ENCODE measurements around the gene PSMA3. TPM values are rescaled to one million over a fixed set of nuclear protein-coding genes. Genes with fewer than 3 reads are reported as not detected.
A peak's percentile ranks its signal among the peaks of the same experiment; 100 is the strongest.

The PSMA3 gene
- total RNA-seq, 1 experiment from 2014 or later = 370 TPM

- DNase-seq (ENCODE audit: low read depth) = no peak
These were observed 54.1 kb downstream of the PSMA3 start, which contains the start of gene ARID4A for GRCh38 chr14:58298477-58299400. ARID4A (plus strand) TSS chr14:58298555; CDS start chr14:58299855, 1,300 bp downstream.

- DNase-seq (ENCODE audit: low read depth) = peak; percentile 10
These were observed 55.0 kb downstream of the PSMA3 start for GRCh38 chr14:58299401-58300330.

GRCh38 chr14:58301416-58301815 is 56.8 kb downstream of the PSMA3 start:
- DNase-seq (ENCODE audit: low read depth) = no peak

GRCh38 chr14:58305730-58306129 is 61.1 kb downstream of the PSMA3 start:
- DNase-seq (ENCODE audit: low read depth) = no peak

- DNase-seq (ENCODE audit: low read depth) = no peak
These were observed 63.1 kb downstream of the PSMA3 start for GRCh38 chr14:58307597-58308316.

- DNase-seq (ENCODE audit: low read depth) = no peak
These were observed 64.4 kb downstream of the PSMA3 start for GRCh38 chr14:58309086-58309485.

GRCh38 chr14:58313699-58314098 is 69.1 kb downstream of the PSMA3 start:
- DNase-seq (ENCODE audit: low read depth) = no peak

- DNase-seq (ENCODE audit: low read depth) = no peak
These were observed 71.0 kb downstream of the PSMA3 start for GRCh38 chr14:58315606-58316005.

Other genes with a start within 250 kb of the PSMA3 start
- 2.9 and 3.3 TPM in 2 replicates for gene ARMH4, start 92.6 kb upstream of the PSMA3 start, total RNA-seq (2014; rRNA removed; shearing (Covaris generic))
- 71.3 and 79.3 TPM in 2 replicates for gene ACTR10, start 44.7 kb upstream of the PSMA3 start, total RNA-seq (2014; rRNA removed; shearing (Covaris generic))
- gene ARID4A, start 53.7 kb downstream of the PSMA3 start, total RNA-seq (2014; rRNA removed; shearing (Covaris generic)) = 4.1 and 4.3 TPM in 2 replicates
- gene TOMM20L, start 151.1 kb downstream of the PSMA3 start, total RNA-seq (2014; rRNA removed; shearing (Covaris generic)) = not detected in 2 replicates
- gene TIMM9, start 182.7 kb downstream of the PSMA3 start, total RNA-seq (2014; rRNA removed; shearing (Covaris generic)) = 37.1 and 62.6 TPM in 2 replicates
- gene KIAA0586, start 182.9 kb downstream of the PSMA3 start, total RNA-seq (2014; rRNA removed; shearing (Covaris generic)) = 49.8 and 81.4 TPM in 2 replicates